Breast epithelium (tissue), 4 donors: ENCODE results near the gene CDH4. TPM values are rescaled to one million over a fixed set of nuclear protein-coding genes. Genes with fewer than 3 reads are reported as not detected.

ENCODE experiments used
- DNase-seq, 2 donors: peaks; one replicate each; pipeline ENCODE4 v3.0.0-alpha.2; 2019; ENCODE audit warnings: low spot score in 2 of 2
- H3K27ac ChIP-seq, 2 donors: fragments of 200-600 bp; sonication (generic) in 1 of 2; one replicate each; pipeline ENCODE4 v1.5.1; 2016 to 2019; ENCODE audit warnings: mild to moderate bottlenecking in 1 of 2
- H3K27me3 ChIP-seq, 2 donors: fragments of 200-600 bp; sonication (generic) in 1 of 2; one replicate each; pipeline versions ENCODE4 v1.5.1 to v1.6.0; 2017 to 2019; ENCODE audit warnings: control low read depth in 1 of 2, mild to moderate bottlenecking in 1 of 2
- H3K36me3 ChIP-seq: fragments of 200-600 bp; one replicate; pipeline ENCODE4 v1.5.1; 2019
- H3K4me1 ChIP-seq, 2 donors: fragments of 200-600 bp; sonication (generic); one replicate each; pipeline ENCODE4 v1.5.1; 2016 to 2019; ENCODE audit warnings: control low read depth in 1 of 2
- H3K4me3 ChIP-seq, 3 donors: fragments of 200-600 bp; sonication (generic); 1 replicate in 2 of 3; 2 replicates in 1 of 3; pipeline ENCODE4 v1.5.1; 2016 to 2019; ENCODE audit warnings: mild to moderate bottlenecking in 3 of 3, moderate library complexity in 2 of 3
- H3K9me3 ChIP-seq, 2 donors: fragments of 200-600 bp; sonication (generic) in 1 of 2; one replicate each; pipeline ENCODE4 v1.5.1; 2016 to 2019; ENCODE audit warnings: control low read depth in 1 of 2
- POLR2A ChIP-seq: fragments of 450-650 bp; IDR thresholded peaks from one replicate; pipeline ENCODE4 v1.6.1; 2016; ENCODE audit warnings: antibody characterized with exemption, mild to moderate bottlenecking, moderate library complexity
- POLR2AphosphoS5 ChIP-seq, 3 donors: sonication (generic); formaldehyde crosslinking; IDR thresholded peaks; one replicate each; pipeline ENCODE4 v1.6.1; 2017; ENCODE audit warnings: antibody characterized with exemption in 3 of 3
- intact Hi-C: fragments of 100-400 bp; cut with DNase I; formaldehyde crosslinking; loops from one replicate; pipeline ENCODE4 v1.15.1; 2023; ENCODE audit warnings: low total_unique reads
- total RNA-seq, 3 donors: library from RNA; depleted of rRNA; stranded (reverse); fragments of >200 nt; gene quantifications; one replicate each; pipeline ENCODE4 v1.1.0, GENCODE V29; 2016
- TF ChIP-seq, protein P1 (sequence below), 3 donors: fragments of 450-650 bp; IDR thresholded peaks; one replicate each; pipeline ENCODE4 v1.5.1; 2016 to 2017; ENCODE audit warnings: antibody characterized with exemption in 3 of 3, mild to moderate bottlenecking in 3 of 3, moderate library complexity in 3 of 3

Gene CDH4
- total RNA-seq, 3 donors from 2014 or later = under 0.01 TPM; not detected in 2

- DNase-seq = no peak
- H3K4me1 ChIP-seq = no peaks in the 10 kb centered on the region
- no peaks in the 10 kb centered on the region for H3K36me3 ChIP-seq
- H3K9me3 ChIP-seq = no peaks in the 10 kb centered on the region
- H3K27ac ChIP-seq = no peak overlapping the region
- no peak overlapping the region for H3K4me3 ChIP-seq
- peaks cover 0 to 22% of the 10 kb centered on the region in 2 donors for H3K27me3 ChIP-seq
- TF ChIP-seq, protein P1, sequence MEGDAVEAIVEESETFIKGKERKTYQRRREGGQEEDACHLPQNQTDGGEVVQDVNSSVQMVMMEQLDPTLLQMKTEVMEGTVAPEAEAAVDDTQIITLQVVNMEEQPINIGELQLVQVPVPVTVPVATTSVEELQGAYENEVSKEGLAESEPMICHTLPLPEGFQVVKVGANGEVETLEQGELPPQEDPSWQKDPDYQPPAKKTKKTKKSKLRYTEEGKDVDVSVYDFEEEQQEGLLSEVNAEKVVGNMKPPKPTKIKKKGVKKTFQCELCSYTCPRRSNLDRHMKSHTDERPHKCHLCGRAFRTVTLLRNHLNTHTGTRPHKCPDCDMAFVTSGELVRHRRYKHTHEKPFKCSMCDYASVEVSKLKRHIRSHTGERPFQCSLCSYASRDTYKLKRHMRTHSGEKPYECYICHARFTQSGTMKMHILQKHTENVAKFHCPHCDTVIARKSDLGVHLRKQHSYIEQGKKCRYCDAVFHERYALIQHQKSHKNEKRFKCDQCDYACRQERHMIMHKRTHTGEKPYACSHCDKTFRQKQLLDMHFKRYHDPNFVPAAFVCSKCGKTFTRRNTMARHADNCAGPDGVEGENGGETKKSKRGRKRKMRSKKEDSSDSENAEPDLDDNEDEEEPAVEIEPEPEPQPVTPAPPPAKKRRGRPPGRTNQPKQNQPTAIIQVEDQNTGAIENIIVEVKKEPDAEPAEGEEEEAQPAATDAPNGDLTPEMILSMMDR (IDR thresholded peaks at IDR 0.05) = no peak
- TF ChIP-seq POLR2AphosphoS5 (IDR thresholded peaks at IDR 0.05) = no peak
- TF ChIP-seq POLR2A = no peak
- intact Hi-C loops = no loop called here
Measured at GRCh38 chr20:61739086-61739831, 487.2 kb downstream of the CDH4 start.

GRCh38 chr20:61739832-61740118, 487.7 kb downstream of the CDH4 start:
- Histone ChIP-seq H3K4me3 (no peak overlapping the region), H3K36me3 (no peaks in the 10 kb centered on the region), H3K9me3 (no peaks in the 10 kb centered on the region), H3K27ac (no peak overlapping the region), H3K27me3 (peaks cover 0 to 21% of the 10 kb centered on the region in 2 donors), H3K4me1 (no peaks in the 10 kb centered on the region)
- TF ChIP-seq POLR2AphosphoS5 (IDR thresholded peaks at IDR 0.05) (no peak), POLR2A (no peak)
- TF ChIP-seq, protein P1 (IDR thresholded peaks at IDR 0.05) = no peak
- no peak for DNase-seq
- intact Hi-C loops = no loop called here

DNA sequence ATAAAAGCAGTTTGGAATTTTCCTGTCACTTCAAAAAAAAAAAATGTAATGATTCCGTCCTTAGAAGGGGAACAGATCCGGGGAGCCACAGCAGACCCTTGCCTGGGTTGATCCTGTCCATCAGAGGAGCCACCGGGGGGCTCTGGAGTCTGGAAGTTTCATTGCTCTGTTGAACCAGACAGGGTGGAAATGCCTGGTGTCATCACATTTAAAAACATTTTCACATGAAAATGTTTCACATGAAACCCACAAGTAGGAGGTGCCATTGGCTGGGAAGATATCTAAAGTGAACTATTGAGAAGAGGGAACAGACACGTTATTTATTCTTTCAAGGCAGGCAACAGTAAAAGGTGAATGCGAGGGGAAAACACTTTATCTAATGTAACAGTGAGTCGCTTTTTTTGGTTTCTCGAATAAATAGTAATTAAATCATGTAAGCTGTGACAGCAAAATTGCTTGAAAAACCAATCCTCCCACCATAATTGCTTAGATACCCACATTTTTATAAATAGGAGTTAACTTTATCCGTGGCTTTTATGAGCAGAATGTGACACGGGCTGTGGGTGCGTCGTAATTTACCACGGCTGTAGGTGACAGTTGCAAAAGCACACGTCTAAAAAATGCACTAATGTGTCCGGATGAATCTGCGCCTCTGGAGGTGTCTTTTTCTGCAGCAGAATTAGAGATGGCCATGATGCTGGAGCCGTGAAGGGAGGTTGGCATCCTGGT, 490.2 kb downstream of the CDH4 start:
- no peak for DNase-seq
- no peaks in the 10 kb centered on the region for H3K9me3 ChIP-seq
- H3K36me3 ChIP-seq = no peaks in the 10 kb centered on the region
- intact Hi-C loops = no loop called here
- no peaks in the 10 kb centered on the region for H3K4me1 ChIP-seq
- peaks cover 0 to 12% of the 10 kb centered on the region in 2 donors for H3K27me3 ChIP-seq
- H3K4me3 ChIP-seq = no peak overlapping the region
- no peak overlapping the region for H3K27ac ChIP-seq
- TF ChIP-seq POLR2A = no peak
- TF ChIP-seq, protein P1 (IDR thresholded peaks at IDR 0.05) = no peak
- no peak for TF ChIP-seq POLR2AphosphoS5 (IDR thresholded peaks at IDR 0.05)

- Histone ChIP-seq H3K27me3 (peaks cover 0 to 5% of the 10 kb centered on the region in 2 donors), H3K36me3 (no peaks in the 10 kb centered on the region), H3K27ac (no peak overlapping the region), H3K4me3 (no peak overlapping the region), H3K4me1 (no peaks in the 10 kb centered on the region), H3K9me3 (peaks cover 0 to 4% of the 10 kb centered on the region in 2 donors)
- no peak for DNase-seq
- TF ChIP-seq POLR2A = no peak
- TF ChIP-seq, protein P1 (IDR thresholded peaks at IDR 0.05) = no peak
- TF ChIP-seq POLR2AphosphoS5 (IDR thresholded peaks at IDR 0.05) = no peak
- intact Hi-C loops = no loop called here
Measured at GRCh38 chr20:61743606-61744005, 491.5 kb downstream of the CDH4 start.

DNA sequence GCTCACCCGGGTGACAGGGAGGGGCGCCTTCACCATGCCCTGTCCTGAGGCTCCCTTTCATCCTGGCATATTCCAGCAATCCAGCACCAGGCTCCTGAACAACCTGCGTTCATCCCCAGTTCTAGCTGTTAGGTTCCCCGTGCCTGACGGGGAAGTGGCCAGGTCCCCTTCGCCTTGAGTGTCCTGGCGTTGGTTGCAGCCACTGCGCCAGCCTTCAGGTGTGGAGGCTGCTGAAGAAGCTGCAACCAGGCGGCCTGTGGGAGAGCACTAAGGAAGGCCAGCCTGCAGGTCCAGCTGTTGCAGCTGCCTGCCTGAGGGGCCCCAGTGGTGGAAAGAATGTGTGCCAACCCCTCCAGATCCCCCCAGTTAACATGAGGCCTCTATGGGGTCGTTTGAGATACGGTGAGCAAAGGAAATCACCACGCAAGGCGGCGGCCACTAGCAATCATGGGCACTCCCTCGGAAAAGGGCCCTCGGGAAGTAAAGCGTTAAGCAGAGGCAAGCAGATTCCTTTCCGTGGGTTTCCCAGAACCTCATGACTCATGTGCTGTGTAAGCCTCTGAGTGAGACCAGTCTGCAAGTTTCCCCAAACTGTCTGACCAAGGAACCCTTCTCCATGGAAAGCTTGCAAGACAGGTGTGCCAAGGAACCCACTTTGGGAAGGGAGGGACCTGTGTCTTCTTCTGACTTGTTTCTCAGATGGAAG, 492.8 kb downstream of the CDH4 start:
- Histone ChIP-seq H3K4me3 (no peak overlapping the region), H3K9me3 (peaks cover 0 to 8% of the 10 kb centered on the region in 2 donors), H3K4me1 (no peaks in the 10 kb centered on the region), H3K27ac (no peak overlapping the region), H3K36me3 (no peaks in the 10 kb centered on the region), H3K27me3 (peaks cover 0 to 5% of the 10 kb centered on the region in 2 donors)
- TF ChIP-seq, protein P1 (IDR thresholded peaks at IDR 0.05) = no peak
- no peak for TF ChIP-seq POLR2A
- no peak for TF ChIP-seq POLR2AphosphoS5 (IDR thresholded peaks at IDR 0.05)
- no peak for DNase-seq
- intact Hi-C loops = no loop called here
